ENCODE measurements around the gene MAP3K14. TPM values are rescaled to one million over a fixed set of nuclear protein-coding genes. Genes with fewer than 3 reads are reported as not detected.

The MAP3K14 gene
- total RNA-seq, 1 experiment from 2014 or later = 16.8 TPM

DNA sequence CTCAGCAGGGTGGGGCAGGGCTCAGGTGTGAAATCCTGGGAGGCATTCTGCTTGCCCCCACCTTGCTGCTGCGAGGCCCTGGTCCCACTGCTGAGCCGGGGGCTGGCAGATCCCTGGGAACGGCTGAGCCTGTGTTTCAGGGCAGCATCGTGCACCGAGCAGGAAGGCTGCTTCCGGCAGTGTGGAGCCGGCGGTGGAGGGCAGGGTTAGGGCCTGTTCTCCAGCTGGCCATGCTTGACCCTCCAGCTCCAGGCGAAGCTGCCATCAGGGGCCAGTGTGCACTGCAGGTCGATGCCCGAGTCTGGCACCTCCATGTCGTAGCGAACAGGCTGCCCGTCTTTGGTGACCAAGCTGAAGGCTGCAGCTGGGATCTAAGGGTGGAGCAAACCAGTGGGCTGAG is 52.4 kb downstream of the MAP3K14 start:
- H3K9me3 ChIP-seq (ENCODE audit: low read length) = no peaks in the 10 kb centered on the region
- intact Hi-C loops (cut with micrococcal nuclease) = no loop called here
- no peak overlapping the region for H3K27ac ChIP-seq (ENCODE audit: low read length)
- no peak overlapping the region for H2AFZ ChIP-seq (ENCODE audit: low read length)
- H3K4me2 ChIP-seq (ENCODE audit: low read length) = no peak overlapping the region
- TF ChIP-seq, protein P1, sequence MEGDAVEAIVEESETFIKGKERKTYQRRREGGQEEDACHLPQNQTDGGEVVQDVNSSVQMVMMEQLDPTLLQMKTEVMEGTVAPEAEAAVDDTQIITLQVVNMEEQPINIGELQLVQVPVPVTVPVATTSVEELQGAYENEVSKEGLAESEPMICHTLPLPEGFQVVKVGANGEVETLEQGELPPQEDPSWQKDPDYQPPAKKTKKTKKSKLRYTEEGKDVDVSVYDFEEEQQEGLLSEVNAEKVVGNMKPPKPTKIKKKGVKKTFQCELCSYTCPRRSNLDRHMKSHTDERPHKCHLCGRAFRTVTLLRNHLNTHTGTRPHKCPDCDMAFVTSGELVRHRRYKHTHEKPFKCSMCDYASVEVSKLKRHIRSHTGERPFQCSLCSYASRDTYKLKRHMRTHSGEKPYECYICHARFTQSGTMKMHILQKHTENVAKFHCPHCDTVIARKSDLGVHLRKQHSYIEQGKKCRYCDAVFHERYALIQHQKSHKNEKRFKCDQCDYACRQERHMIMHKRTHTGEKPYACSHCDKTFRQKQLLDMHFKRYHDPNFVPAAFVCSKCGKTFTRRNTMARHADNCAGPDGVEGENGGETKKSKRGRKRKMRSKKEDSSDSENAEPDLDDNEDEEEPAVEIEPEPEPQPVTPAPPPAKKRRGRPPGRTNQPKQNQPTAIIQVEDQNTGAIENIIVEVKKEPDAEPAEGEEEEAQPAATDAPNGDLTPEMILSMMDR (conservative IDR thresholded peaks at IDR 0.05; ENCODE audit: low read depth, low read length) = no peak
- TF ChIP-seq EZH2phosphoT487 (IDR thresholded peaks at IDR 0.05; ENCODE audit: borderline replicate concordance, low read length) (no peak), EZH2 (IDR thresholded peaks at IDR 0.05; ENCODE audit: low read length, unreplicated experiment) (no peak)
- H3K79me2 ChIP-seq (ENCODE audit: low read length) = no peaks in the 10 kb centered on the region
- POLR2A ChIA-PET (ENCODE audit: unreplicated experiment) = no interaction called here
- no peaks in the 10 kb centered on the region for H4K20me1 ChIP-seq (ENCODE audit: low read length)
- DNase-seq (no peak), ATAC-seq (no peak)
- H3K27me3 ChIP-seq (ENCODE audit: low read length) = no peaks in the 10 kb centered on the region
- CTCF ChIA-PET = no interaction called here
- peaks cover 4% of the 10 kb centered on the region for H3F3A ChIP-seq (ENCODE audit: low read length, unreplicated experiment)
- peaks cover 26% of the 10 kb centered on the region for H3K4me1 ChIP-seq (ENCODE audit: insufficient read depth, low read length)
- peaks cover 48% of the 10 kb centered on the region for H3K36me3 ChIP-seq (ENCODE audit: low read depth, low read length)
- no peak overlapping the region for H3K4me3 ChIP-seq (ENCODE audit: low read length)
- no TSS peak for BruUV-seq (replicated peaks)
- no peaks in the 10 kb centered on the region for H3K9me2 ChIP-seq (replicated peaks; ENCODE audit: low read length)
- H3K9ac ChIP-seq (ENCODE audit: low read length) = no peak overlapping the region

- H3K4me2 ChIP-seq (ENCODE audit: low read length) = no peak overlapping the region
- TF ChIP-seq EZH2phosphoT487 (IDR thresholded peaks at IDR 0.05; ENCODE audit: borderline replicate concordance, low read length) (no peak), EZH2 (IDR thresholded peaks at IDR 0.05; ENCODE audit: low read length, unreplicated experiment) (no peak)
- TF ChIP-seq, protein P1 (conservative IDR thresholded peaks at IDR 0.05; ENCODE audit: low read depth, low read length) = no peak
- H3K9ac ChIP-seq (ENCODE audit: low read length) = no peak overlapping the region
- no peak overlapping the region for H3K4me3 ChIP-seq (ENCODE audit: low read length)
- peaks cover 39% of the 10 kb centered on the region for H3K36me3 ChIP-seq (ENCODE audit: low read depth, low read length)
- H3F3A ChIP-seq (ENCODE audit: low read length, unreplicated experiment) = peaks cover 4% of the 10 kb centered on the region
- no peaks in the 10 kb centered on the region for H4K20me1 ChIP-seq (ENCODE audit: low read length)
- ChIA-PET CTCF (interaction anchor here (0.6 to 1.0 kb wide), 3 partner anchors 10 to 128 kb away, joined by 3 read pairs; partner anchors contain the start of gene ACBD4), POLR2A (ENCODE audit: unreplicated experiment) (no interaction called here)
- no peak overlapping the region for H3K27ac ChIP-seq (ENCODE audit: low read length)
- H2AFZ ChIP-seq (ENCODE audit: low read length) = no peak overlapping the region
- no peaks in the 10 kb centered on the region for H3K79me2 ChIP-seq (ENCODE audit: low read length)
- peaks cover 26% of the 10 kb centered on the region for H3K4me1 ChIP-seq (ENCODE audit: insufficient read depth, low read length)
- BruUV-seq (replicated peaks) = no TSS peak
- intact Hi-C loops (cut with micrococcal nuclease) = no loop called here
- no peak for DNase-seq
- no peaks in the 10 kb centered on the region for H3K27me3 ChIP-seq (ENCODE audit: low read length)
- H3K9me2 ChIP-seq (replicated peaks; ENCODE audit: low read length) = no peaks in the 10 kb centered on the region
- no peaks in the 10 kb centered on the region for H3K9me3 ChIP-seq (ENCODE audit: low read length)
- ATAC-seq = no peak
These were observed 53.4 kb downstream of the MAP3K14 start for GRCh38 chr17:45263477-45263860.

- ChIA-PET CTCF (interaction anchor here (0.6 to 1.0 kb wide), 3 partner anchors 9 to 127 kb away, joined by 3 read pairs; partner anchors contain the start of gene ACBD4), POLR2A (ENCODE audit: unreplicated experiment) (no interaction called here)
- H3K4me3 ChIP-seq (ENCODE audit: low read length) = peak overlapping the region; percentile 59
- no TSS peak for BruUV-seq (replicated peaks)
- no peak overlapping the region for H2AFZ ChIP-seq (ENCODE audit: low read length)
- H4K20me1 ChIP-seq (ENCODE audit: low read length) = no peaks in the 10 kb centered on the region
- H3K36me3 ChIP-seq (ENCODE audit: low read depth, low read length) = peaks cover 33% of the 10 kb centered on the region; the same call in 1 of the 2 replicates
- intact Hi-C loops (cut with micrococcal nuclease) = no loop called here
- ATAC-seq (peak; percentile 49), DNase-seq (peak; percentile 75)
- TF ChIP-seq EZH2phosphoT487 (IDR thresholded peaks at IDR 0.05; ENCODE audit: borderline replicate concordance, low read length) (no peak), EZH2 (IDR thresholded peaks at IDR 0.05; ENCODE audit: low read length, unreplicated experiment) (no peak)
- TF ChIP-seq, protein P1 (conservative IDR thresholded peaks at IDR 0.05; ENCODE audit: low read depth, low read length) = peak; percentile 34; the same call in 1 of the 2 replicates
- no peaks in the 10 kb centered on the region for H3K9me2 ChIP-seq (replicated peaks; ENCODE audit: low read length)
- no peaks in the 10 kb centered on the region for H3K79me2 ChIP-seq (ENCODE audit: low read length)
- H3K9ac ChIP-seq (ENCODE audit: low read length) = peak overlapping the region; percentile 36
- H3K9me3 ChIP-seq (ENCODE audit: low read length) = no peaks in the 10 kb centered on the region
- peak overlapping the region; percentile 80 for H3K4me2 ChIP-seq (ENCODE audit: low read length)
- H3K4me1 ChIP-seq (ENCODE audit: insufficient read depth, low read length) = peaks cover 26% of the 10 kb centered on the region
- H3K27ac ChIP-seq (ENCODE audit: low read length) = no peak overlapping the region
- H3F3A ChIP-seq (ENCODE audit: low read length, unreplicated experiment) = peaks cover 4% of the 10 kb centered on the region
- no peaks in the 10 kb centered on the region for H3K27me3 ChIP-seq (ENCODE audit: low read length)
These were observed 54.0 kb downstream of the MAP3K14 start for GRCh38 chr17:45262516-45263476.
